IPS-11a (cell line): ENCODE measurements around the gene DDX1.

Source experiments
- H3K4me3 ChIP-seq: one replicate; pipeline ENCODE4 v1.5.1; 2013; ENCODE audit warnings: low read depth, low read length, control low read depth

Gene DDX1

GRCh38 chr2:15561574-15562344 lies 29.9 kb upstream of the DDX1 start:
- H3K4me3 ChIP-seq, result peak overlapping the region; percentile 91

DNA sequence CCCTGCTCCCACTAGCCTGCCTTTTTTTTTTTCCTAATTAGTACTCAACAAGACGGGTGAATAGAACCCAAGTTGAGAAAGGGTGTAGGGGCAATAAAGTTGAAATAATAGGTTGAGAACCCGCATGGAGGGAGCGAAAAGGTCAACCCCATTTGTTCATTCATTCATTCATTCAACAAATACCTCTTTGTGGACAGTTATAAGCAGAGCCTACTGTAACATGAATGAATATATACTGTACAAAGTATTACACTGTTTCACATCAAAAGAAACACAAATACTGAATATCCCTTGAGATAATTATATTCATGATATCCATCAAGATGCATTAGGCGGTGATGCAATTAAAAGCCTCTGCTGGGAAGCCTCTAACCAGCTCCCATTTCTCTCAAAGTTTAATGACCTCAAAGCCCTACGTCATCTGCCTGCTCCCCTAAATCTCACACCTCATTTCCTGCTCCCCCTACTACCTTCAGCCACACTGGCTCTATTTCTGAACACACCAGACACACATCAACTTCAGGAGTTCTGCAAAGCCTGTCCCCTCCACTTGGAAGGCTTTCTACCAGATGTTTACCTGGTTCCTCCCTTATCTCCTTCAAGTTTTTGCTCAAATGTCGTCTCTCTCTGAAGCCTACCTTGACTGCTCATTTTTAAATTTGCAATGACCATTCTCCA lies 29.2 kb upstream of the DDX1 start:
- no peak overlapping the region for H3K4me3 ChIP-seq

GRCh38 chr2:15563227-15564100 lies 28.2 kb upstream of the DDX1 start:
- no peak overlapping the region for H3K4me3 ChIP-seq

DNA sequence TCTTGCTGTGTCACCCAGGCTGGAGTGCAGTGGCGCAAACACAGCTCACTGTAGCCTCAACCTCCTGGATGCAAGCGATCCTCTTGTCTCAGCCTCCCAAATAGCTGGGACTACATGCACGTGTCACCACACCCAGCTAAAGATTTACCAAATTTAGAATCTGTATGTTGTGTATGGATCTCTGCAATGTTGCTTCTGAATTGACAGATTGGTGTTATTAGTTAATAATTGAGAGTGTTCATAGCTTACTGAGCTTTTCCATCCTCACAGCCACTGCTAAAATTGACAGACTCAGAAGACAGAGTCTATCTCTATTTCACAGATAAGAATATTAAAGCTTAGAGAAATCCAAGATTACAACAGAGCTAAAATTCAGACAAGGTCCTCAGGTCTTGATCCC lies 26.3 kb upstream of the DDX1 start:
- H3K4me3 ChIP-seq, result no peak overlapping the region

- no peak overlapping the region for H3K4me3 ChIP-seq
Measured at GRCh38 chr2:15565994-15566671, 25.5 kb upstream of the DDX1 start.

DNA sequence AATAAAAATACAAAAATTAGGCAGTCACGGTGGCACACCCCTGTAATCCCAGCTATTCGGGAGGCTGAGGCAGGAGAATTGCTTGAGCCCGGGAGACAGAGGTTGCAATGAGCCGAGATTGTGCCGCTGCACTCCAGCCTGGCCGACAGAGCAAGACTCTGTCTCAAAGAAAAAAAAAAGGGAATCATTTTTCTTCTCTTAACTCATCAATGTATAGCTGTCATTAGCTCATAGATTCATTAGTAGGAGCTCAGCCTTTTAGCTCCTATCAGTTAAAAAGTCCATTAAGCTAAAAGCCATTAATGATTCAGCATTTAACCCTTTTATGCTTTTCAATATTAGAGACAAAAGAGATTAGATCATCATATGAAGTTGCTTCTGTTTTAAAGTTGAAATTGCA lies 24.8 kb upstream of the DDX1 start:
- H3K4me3 ChIP-seq, result no peak overlapping the region

DNA sequence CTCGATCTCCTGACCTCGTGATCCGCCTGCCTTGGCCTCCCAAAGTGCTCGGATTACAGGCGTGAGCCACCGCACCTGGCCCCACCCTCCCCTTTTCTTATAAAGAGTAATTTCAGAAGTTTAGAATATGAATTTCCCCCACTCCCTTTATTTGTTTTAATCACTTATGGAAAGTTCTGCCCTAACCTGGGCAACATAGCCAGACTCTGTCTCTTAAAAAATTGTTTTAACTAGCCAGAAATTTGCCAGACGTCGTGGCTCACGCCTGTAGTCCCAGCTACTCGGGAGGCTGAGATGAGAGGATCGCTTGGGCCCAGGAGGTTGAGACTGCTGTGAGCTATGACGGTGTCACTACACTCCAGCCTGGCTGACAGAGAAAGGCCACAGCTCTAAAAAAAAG lies 22.8 kb upstream of the DDX1 start:
- H3K4me3 ChIP-seq, result no peak overlapping the region

GRCh38 chr2:15570104-15570503 lies 21.6 kb upstream of the DDX1 start:
- no peak overlapping the region for H3K4me3 ChIP-seq

GRCh38 chr2:15571729-15572128 lies 19.9 kb upstream of the DDX1 start:
- no peak overlapping the region for H3K4me3 ChIP-seq

DNA sequence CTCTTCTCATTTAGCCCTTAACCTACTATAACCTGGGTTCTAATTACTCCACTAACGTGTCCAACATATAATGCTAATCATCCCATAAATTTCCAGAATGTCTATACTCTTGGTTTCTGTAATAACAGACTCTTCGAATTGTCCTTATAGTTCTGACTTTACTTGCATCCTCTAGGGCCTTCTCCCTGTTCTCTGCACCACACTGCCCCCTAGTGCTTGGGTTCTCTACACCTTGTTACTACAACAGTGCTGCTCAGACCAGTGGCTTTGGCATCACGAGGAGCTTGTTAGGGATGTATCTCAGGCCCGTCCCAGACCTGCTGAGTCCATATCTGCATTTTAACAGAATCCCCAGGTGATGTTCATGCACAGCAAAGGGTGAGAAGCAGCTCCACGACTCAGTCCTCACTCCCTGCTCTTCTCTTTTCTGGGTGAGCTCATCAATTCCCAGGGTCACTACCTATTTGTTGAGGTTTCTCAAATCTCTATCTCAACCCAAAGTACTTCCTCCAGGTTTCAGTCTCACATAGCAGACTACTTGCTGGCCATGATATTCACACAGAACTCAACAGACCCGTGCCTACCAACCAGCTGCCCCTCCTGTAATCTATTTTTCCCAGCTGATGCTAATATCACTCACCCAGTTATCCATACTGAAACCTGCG lies 14.5 kb upstream of the DDX1 start:
- no peak overlapping the region for H3K4me3 ChIP-seq

- H3K4me3 ChIP-seq, result no peak overlapping the region
Measured at GRCh38 chr2:15579641-15580040, 12.0 kb upstream of the DDX1 start.

GRCh38 chr2:15580451-15580850 lies 11.2 kb upstream of the DDX1 start:
- H3K4me3 ChIP-seq, result no peak overlapping the region

DNA sequence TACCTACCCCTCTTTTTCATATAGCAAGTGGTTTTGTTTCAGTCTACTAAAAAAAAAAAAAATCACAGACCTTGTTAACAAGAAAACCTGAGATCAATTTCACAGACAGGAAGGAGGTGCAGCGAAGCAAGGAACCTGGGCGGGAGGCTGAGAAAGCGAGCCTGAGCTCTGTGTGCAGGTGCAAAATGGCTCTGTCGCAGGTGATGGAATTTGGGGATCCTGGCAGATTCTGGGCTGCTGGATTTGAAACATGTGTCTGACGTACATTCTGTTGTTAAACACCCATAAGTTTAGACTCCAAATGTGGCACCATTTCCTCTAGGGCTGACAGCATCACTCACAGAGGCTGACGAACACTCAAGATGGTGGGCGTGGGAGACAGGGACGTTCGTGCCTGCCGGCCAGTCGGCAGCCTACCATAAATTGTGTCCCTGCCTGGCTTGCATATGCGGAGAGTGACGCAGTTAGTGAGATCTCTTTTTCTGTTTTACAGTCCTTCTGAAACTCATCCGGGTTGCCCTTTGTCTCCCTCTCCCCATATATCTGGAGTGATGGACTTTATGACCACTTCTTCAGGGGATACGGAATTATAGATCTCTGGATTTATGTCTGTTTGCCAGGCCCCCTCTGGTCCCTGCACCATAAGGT lies 8.8 kb upstream of the DDX1 start:
- H3K4me3 ChIP-seq, result no peak overlapping the region

DNA sequence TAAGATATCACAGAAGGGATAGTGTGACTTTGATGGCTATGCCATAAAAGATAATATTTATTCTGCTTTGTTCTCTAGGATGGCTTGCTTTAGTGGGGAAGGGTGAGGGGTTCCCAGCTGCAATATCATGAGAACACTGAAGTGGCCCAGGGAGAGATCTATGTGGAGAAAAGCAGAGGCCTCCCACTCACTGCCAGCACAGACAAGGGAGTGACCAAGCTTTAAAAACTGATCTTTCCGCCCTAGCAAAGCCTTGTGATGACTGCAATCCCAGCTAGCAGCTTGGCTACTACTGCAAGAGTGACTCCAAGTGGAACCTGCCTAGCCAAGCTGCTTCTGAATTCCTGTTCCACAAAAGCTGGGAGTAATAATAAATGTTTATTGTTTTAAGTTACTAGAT lies 7.8 kb upstream of the DDX1 start:
- no peak overlapping the region for H3K4me3 ChIP-seq

- no peak overlapping the region for H3K4me3 ChIP-seq
Measured at GRCh38 chr2:15584316-15584715, 7.4 kb upstream of the DDX1 start.

- H3K4me3 ChIP-seq, result no peak overlapping the region
Measured at GRCh38 chr2:15584767-15585469, 6.8 kb upstream of the DDX1 start.

DNA sequence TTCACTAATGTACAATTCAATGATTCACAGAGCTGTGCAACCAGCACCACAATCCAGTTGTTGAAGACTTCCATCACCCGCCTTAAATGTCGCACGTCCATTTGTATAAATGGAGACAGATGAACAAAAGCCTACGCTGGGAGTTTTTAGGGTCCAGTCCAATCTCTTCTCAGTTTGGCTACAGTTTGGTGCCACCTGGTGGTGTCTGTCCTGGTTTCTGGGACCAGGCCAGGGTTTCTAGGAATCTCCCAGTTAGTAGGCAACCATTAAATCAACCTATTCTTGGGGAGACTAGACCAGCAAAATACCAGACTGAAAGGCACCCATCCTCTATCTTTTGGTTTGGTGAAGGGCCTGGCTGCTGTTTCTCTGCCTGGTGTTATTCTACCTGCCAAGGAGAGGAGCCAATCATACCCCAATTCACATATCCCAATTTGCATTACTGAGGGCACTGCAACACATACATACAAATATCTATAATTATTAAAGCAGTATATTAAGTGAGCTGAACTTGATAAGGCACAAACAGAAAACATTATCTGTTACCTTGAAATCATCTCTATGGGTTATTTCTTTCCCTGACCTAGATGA lies 3.2 kb upstream of the DDX1 start:
- H3K4me3 ChIP-seq, result no peak overlapping the region

- H3K4me3 ChIP-seq, result peak overlapping the region; percentile 92
Measured at GRCh38 chr2:15591373-15591691, 336 bp upstream of the DDX1 start.

DNA sequence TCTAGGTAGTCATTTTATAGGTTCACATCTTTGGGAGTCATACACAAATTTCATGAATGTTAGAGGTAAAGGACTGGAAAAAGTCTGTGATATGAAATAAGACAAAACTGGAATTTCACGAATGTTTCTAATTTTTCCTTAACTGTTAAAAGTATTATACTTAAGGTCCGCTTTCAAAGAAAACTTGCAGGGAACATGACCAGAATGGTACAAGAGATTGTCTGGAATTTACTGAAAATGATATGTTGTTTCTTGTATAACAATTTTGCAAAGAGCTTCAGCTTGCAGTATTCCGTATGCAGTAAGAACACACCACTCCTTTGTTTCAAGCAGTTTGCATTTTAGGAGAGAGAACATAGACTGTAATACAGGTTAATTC lies 1.6 kb downstream of the DDX1 start:
- no peak overlapping the region for H3K4me3 ChIP-seq
